Right hindlimb (tissue), 1 donor: ENCODE results near the gene SMYD3.

Experiments
- DNase-seq: peaks from one replicate; pipeline ENCODE4 v3.0.0-alpha.2; 2018

Gene SMYD3

GRCh38 chr1:246160905-246161304 lies 346.2 kb downstream of the SMYD3 start:
- DNase-seq: no peak

- DNase-seq: no peak
These were observed 346.7 kb downstream of the SMYD3 start for GRCh38 chr1:246160374-246160773.

- DNase-seq: no peak
These were observed 347.5 kb downstream of the SMYD3 start for GRCh38 chr1:246159279-246160227.

- DNase-seq: no peak
These were observed 348.9 kb downstream of the SMYD3 start for GRCh38 chr1:246158131-246158530.

GRCh38 chr1:246157516-246157915 lies 349.6 kb downstream of the SMYD3 start:
- DNase-seq: no peak

- no peak for DNase-seq
These were observed 350.2 kb downstream of the SMYD3 start for GRCh38 chr1:246156847-246157246.

- no peak for DNase-seq
These were observed 351.2 kb downstream of the SMYD3 start for GRCh38 chr1:246155923-246156322.

GRCh38 chr1:246153796-246154212 lies 353.3 kb downstream of the SMYD3 start:
- no peak for DNase-seq

- DNase-seq: no peak
These were observed 354.1 kb downstream of the SMYD3 start for GRCh38 chr1:246152986-246153431.

GRCh38 chr1:246151796-246152434 lies 355.2 kb downstream of the SMYD3 start:
- no peak for DNase-seq

- DNase-seq: no peak
These were observed 357.5 kb downstream of the SMYD3 start for GRCh38 chr1:246149543-246149942.

- DNase-seq: no peak
These were observed 359.3 kb downstream of the SMYD3 start for GRCh38 chr1:246147524-246148461.

GRCh38 chr1:246146804-246147523 lies 360.1 kb downstream of the SMYD3 start:
- no peak for DNase-seq

GRCh38 chr1:246145900-246146299 lies 361.2 kb downstream of the SMYD3 start:
- DNase-seq: no peak

GRCh38 chr1:246144931-246145330 lies 362.1 kb downstream of the SMYD3 start:
- DNase-seq: no peak

- DNase-seq: no peak
These were observed 364.7 kb downstream of the SMYD3 start for GRCh38 chr1:246142320-246142893.

GRCh38 chr1:246141306-246141705 lies 365.8 kb downstream of the SMYD3 start:
- no peak for DNase-seq

GRCh38 chr1:246139745-246140182 lies 367.3 kb downstream of the SMYD3 start:
- DNase-seq: no peak

- no peak for DNase-seq
These were observed 368.3 kb downstream of the SMYD3 start for GRCh38 chr1:246138781-246139180.

- DNase-seq: no peak
These were observed 370.6 kb downstream of the SMYD3 start for GRCh38 chr1:246136477-246136876.

GRCh38 chr1:246134789-246135188 lies 372.3 kb downstream of the SMYD3 start:
- no peak for DNase-seq

GRCh38 chr1:246131095-246131494 lies 376.0 kb downstream of the SMYD3 start:
- DNase-seq: no peak
